Cardiac fibroblast (primary cell): ENCODE measurements around the gene PARP11.

Experiments used
- DNase-seq, 2 donors: peaks; one replicate each; pipeline versions ENCODE4 v3.0.0 to v3.0.0-alpha.2; 2010; ENCODE audit warnings: low read depth in 2 of 2
- H3K4me3 ChIP-seq, 2 donors: replicated peaks in 1 of 2; 1 replicate in 1 of 2; 2 replicates in 1 of 2; pipeline ENCODE4 v1.5.1; 2011; ENCODE audit warnings: low read depth in 2 of 2, low read length in 2 of 2, mild to moderate bottlenecking in 2 of 2, moderate library complexity in 1 of 2
- TF ChIP-seq, protein P1 (sequence below): IDR thresholded peaks from one replicate; pipeline ENCODE4 v1.5.1; 2011; ENCODE audit warnings: low read depth, mild to moderate bottlenecking, low read length, inconsistent platforms

The PARP11 gene

GRCh38 chr12:3795492-3796133, 77.6 kb downstream of the PARP11 start:
- no peak overlapping the region for H3K4me3 ChIP-seq
- TF ChIP-seq, protein P1, sequence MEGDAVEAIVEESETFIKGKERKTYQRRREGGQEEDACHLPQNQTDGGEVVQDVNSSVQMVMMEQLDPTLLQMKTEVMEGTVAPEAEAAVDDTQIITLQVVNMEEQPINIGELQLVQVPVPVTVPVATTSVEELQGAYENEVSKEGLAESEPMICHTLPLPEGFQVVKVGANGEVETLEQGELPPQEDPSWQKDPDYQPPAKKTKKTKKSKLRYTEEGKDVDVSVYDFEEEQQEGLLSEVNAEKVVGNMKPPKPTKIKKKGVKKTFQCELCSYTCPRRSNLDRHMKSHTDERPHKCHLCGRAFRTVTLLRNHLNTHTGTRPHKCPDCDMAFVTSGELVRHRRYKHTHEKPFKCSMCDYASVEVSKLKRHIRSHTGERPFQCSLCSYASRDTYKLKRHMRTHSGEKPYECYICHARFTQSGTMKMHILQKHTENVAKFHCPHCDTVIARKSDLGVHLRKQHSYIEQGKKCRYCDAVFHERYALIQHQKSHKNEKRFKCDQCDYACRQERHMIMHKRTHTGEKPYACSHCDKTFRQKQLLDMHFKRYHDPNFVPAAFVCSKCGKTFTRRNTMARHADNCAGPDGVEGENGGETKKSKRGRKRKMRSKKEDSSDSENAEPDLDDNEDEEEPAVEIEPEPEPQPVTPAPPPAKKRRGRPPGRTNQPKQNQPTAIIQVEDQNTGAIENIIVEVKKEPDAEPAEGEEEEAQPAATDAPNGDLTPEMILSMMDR: no peak
- DNase-seq: no peak

DNA sequence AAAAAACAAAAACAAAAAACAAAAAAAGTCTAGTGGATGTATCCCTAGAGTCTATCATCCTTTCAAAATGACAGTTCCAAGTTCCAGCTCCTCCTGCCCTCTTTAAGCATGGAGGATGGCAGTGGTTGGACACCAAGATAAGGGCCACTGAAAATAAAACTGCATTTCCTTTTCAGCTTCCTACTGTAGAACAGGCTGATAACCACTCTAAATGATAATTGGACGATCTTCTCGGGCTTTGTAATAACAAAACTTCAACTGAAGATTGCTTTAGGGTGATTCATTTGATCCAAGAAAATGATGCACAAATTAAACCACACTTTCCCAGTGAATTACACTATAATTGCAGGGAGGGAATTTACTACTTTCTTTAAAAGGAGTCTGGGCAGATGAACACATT, 78.1 kb downstream of the PARP11 start:
- no peak overlapping the region for H3K4me3 ChIP-seq
- DNase-seq: no peak
- TF ChIP-seq, protein P1: no peak

- H3K4me3 ChIP-seq: no peak overlapping the region
- TF ChIP-seq, protein P1: no peak
- no peak for DNase-seq
Measured at GRCh38 chr12:3792623-3793288, 80.4 kb downstream of the PARP11 start.

DNA sequence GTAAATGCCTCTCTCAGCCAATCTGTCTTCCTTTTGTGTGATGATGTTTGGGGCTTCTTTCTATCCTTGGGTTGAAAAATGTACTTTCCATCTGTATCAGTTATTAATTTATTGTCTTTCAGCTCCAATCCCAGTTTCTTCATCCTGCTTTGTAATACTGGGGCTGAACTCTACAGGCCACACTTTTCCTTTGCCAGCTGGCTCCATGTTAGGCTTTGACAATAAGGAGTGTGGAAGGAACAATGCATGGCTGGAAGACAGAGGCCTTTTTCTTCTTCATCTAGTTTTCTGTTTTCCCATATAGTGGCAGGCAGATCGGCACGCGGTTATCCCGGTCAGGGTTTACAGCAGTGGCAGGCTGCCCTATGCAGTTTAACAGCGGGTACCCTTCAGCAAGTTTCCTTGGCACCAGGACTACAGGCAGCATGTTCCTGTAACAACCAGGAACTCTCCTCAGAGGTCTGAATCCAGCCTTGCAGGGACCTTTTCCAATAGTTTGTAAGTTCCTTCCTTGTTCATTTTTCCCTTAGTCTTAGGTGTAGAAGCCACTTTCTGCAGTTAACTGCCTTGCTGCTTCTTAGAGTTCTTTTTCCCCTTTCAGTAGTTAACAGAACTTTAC, 81.8 kb downstream of the PARP11 start:
- H3K4me3 ChIP-seq: no peak overlapping the region
- TF ChIP-seq, protein P1: no peak
- DNase-seq: no peak

GRCh38 chr12:3790642-3791041, 82.6 kb downstream of the PARP11 start:
- TF ChIP-seq, protein P1: no peak
- DNase-seq: no peak

DNA sequence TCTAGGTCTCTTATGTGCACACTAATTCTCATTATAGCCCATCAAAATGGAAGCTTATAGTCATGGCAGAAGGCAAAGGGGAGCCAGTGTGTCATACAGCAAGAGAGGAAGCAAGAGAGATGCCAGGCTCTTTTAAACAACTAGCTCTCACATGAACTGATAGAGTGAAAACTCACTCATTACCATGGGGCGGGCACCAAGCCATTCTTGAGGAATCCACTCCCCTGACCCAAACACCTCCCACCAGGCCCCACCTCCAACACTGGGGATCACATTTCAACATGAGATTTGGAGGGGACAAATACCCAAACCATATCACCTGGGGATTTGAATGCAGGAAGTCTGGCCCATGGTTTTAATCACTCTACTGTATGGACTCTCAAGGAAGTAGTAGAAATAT, 83.4 kb downstream of the PARP11 start:
- DNase-seq: no peak
- TF ChIP-seq, protein P1: no peak
- H3K4me3 ChIP-seq: no peak overlapping the region

More at GRCh38 chr12:3790642-3791041, 82.6 kb downstream of the PARP11 start:
- no peak overlapping the region for H3K4me3 ChIP-seq
